K562 (cell line): ENCODE data around the gene GAPT. TPM values are rescaled to one million over a fixed set of nuclear protein-coding genes. Genes with fewer than 3 reads are reported as not detected.

ENCODE experiments used
- ARHGAP35 ChIP-seq: fragments of 450-650 bp; IDR thresholded peaks from 2 replicates; pipeline ENCODE4 v1.6.1; 2018; ENCODE audit not compliant: partially characterized antibody
- CEBPZ ChIP-seq: fragments of 150-350 bp; IDR thresholded peaks from 2 replicates; pipeline ENCODE4 v1.6.1; 2014; ENCODE audit warnings: low read depth, mild to moderate bottlenecking, low read length, borderline replicate concordance
- CHD7 ChIP-seq: fragments of 200-600 bp; sonication (generic); IDR thresholded peaks from one replicate; pipeline ENCODE4 v1.6.1; 2012; ENCODE audit warnings: mild to moderate bottlenecking, low read depth, low read length, inconsistent platforms
- MCM3 ChIP-seq: fragments of 450-650 bp; IDR thresholded peaks from 2 replicates; pipeline ENCODE4 v1.6.1; 2016
- TGIF2 ChIP-seq: sonication (generic); formaldehyde crosslinking; IDR thresholded peaks from 2 replicates; pipeline ENCODE4 v1.8.1; 2022; ENCODE audit warnings: mild to moderate bottlenecking, missing genetic modification reagents, moderate library complexity
- ZBTB26 ChIP-seq: fragments of 450-650 bp; formaldehyde crosslinking; IDR thresholded peaks from 2 replicates; pipeline ENCODE4 v1.4.0; 2022; ENCODE audit warnings: missing genetic modification characterization
- ZNF586 ChIP-seq: fragments of 450-650 bp; formaldehyde crosslinking; conservative IDR thresholded peaks from 2 replicates; pipeline ENCODE4 v1.4.0; 2020; ENCODE audit warnings: mild to moderate bottlenecking, moderate library complexity
- polyA plus RNA-seq, 8 experiments: library from polyadenylated mRNA; depleted of rRNA in 4 of 8; stranded (reverse) in 5 of 8; unstranded in 3 of 8; fragments of >200 nt; fragmentation: Nextera tagmentation in 2 of 8; fragmentation: Illumina TruSeq in 1 of 8; extraction: Ambion mirVana in 2 of 8; extraction: Trizol in 1 of 8; gene quantifications; 2 replicates each; pipeline versions ENCODE4 v1.2.1 to v1.2.3, GENCODE V29; 2011 to 2014; ENCODE audit warnings: inconsistent platforms in 1 of 8, missing spikeins in 1 of 8
- total RNA-seq, 7 experiments: library from RNA; depleted of rRNA in 6 of 7; stranded (reverse); fragments of >200 nt in 6 of 7; fragmentation: Illumina TruSeq in 2 of 7; extraction: Trizol in 2 of 7; gene quantifications; 2 replicates each; pipeline versions ENCODE4 v1.2.1 to v1.2.3, GENCODE V29; 2011 to 2021; ENCODE audit warnings: low replicate concordance in 1 of 7

GAPT gene
- total and polyA plus RNA-seq, 9 of the 15 experiments (the other 6 are each of a cell fraction or from before 2014, with no cell fraction given), result not detected

GRCh38 chr5:58447226-58447625 is 44.0 kb upstream of the GAPT start (continued):
- TF ChIP-seq CHD7 (no peak), TGIF2 (CRISPR knock-in tag) (no peak), ARHGAP35 (no peak), MCM3 (no peak), ZNF586 (CRISPR knock-in tag) (no peak), ZBTB26 (CRISPR knock-in tag) (no peak), CEBPZ (no peak)
- TF ChIP-seq, all 486 proteins: peak for 0
